HG02642 (cell line): ENCODE measurements around the gene GUCY1A2.
"Not testable (repeated sequence)": the region's sequence is repeated elsewhere in the genome, so short reads cannot be mapped to it uniquely, and the experiment has no call there.

Source experiments
- ATAC-seq: cut with Tn5 transposase; IDR thresholded peaks from one replicate; pipeline ENCODE4 v1.9.1; 2021; ENCODE audit warnings: mild to moderate bottlenecking; ENCODE audit not compliant: unreplicated experiment, poor library complexity

GUCY1A2 gene

GRCh38 chr11:106852779-106853178, 165.5 kb downstream of the GUCY1A2 start:
- no peak for ATAC-seq

DNA sequence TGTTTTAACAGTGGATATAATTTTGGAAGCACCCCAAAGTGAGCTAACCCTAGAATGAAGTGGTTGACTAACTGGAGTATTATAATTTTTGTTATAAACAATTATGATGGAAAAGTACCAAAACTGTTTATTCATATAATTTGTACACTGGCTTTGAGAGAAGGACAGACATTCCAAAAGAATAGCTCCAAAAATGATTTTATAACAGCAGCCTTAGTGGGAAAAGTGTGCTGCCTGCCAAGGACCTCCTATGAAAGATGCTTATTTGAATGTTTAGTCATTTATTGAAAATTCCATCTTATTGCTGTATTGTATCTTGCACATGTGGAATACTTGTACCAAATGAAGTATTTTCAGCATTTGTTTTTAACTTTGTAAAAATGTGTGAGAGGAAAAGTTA, 169.8 kb downstream of the GUCY1A2 start:
- ATAC-seq, result no peak

- ATAC-seq, result no peak
These were observed 176.1 kb downstream of the GUCY1A2 start for GRCh38 chr11:106842134-106842533.

GRCh38 chr11:106840947-106841346, 177.3 kb downstream of the GUCY1A2 start:
- no peak for ATAC-seq

- no peak for ATAC-seq
These were observed 178.1 kb downstream of the GUCY1A2 start for GRCh38 chr11:106840146-106840545.

DNA sequence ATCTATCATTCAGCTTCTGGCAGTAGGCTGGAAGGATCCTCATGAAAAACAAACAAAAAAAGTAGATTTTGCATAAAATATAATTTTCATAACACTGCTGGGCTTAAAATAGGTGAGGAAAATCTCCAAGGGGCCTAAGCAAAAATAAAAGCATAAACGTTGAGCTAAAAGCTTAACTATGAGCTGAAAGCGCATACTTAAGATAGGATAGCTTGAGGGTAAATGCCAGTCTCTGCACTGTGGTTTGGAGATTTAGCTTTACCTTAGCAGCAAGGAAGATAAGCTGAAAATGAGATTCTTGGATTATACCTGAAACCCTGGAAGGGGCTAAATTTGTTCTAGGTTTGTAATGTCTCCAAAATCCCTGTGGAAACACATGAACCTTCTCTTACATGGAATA, 183.7 kb downstream of the GUCY1A2 start:
- ATAC-seq, result no peak

DNA sequence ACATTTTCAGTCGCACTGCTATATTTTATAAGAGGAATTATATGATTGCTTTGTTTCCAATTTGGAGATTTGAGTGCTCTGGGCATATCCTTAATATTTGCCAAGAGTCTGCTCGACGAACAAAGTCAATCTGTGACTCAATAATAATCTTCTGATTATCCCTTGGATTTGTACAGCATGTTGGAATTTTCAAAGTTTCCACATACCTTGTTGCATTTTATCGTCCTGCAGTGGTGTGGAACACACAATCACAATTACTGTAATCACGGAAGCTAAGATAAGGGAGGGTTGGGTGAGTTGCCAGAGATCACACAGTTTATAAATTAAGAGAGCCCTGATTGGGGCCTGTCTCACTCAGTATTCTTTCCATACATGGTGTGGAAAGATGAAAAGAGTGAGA, 189.3 kb downstream of the GUCY1A2 start:
- no peak for ATAC-seq

DNA sequence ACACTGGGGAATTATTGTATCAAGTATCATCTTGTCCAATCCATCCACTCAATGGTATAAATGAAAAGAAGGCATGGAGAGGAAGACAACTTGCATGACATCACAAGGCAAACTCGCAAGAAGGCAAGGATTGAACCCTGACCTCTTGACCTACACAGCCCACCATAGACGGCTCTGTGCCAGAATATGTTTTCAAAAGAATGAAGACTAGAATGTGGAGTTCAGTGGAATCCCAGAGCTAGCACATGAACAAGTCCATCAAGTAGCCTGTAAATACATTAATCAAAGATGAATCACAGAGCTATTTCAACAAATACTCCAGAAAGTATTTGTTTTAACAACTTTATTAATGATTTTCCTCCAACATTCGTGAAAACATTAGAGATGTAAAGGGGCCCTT, 189.7 kb downstream of the GUCY1A2 start:
- no peak for ATAC-seq

- ATAC-seq, result no peak
These were observed 190.6 kb downstream of the GUCY1A2 start for GRCh38 chr11:106827687-106828086.

DNA sequence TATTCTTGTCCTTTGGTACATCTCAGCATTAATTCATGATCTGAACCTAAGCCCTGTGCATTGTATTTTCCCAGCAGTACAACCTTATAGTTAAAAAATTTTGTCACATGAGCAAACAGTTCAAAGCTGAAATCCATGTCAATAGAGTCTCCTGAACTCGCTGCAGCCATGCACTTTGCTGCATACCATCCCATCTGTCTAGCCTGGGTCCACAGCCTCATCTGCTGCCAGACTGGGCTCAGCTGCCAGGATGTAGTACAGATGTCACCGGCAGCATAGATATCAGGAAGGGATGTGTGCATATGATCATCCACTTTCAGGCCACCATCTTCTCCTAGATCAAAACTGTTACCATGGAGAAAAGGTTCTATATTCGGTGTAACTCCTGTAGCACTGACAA, 191.7 kb downstream of the GUCY1A2 start:
- ATAC-seq, result not testable (repeated sequence)

DNA sequence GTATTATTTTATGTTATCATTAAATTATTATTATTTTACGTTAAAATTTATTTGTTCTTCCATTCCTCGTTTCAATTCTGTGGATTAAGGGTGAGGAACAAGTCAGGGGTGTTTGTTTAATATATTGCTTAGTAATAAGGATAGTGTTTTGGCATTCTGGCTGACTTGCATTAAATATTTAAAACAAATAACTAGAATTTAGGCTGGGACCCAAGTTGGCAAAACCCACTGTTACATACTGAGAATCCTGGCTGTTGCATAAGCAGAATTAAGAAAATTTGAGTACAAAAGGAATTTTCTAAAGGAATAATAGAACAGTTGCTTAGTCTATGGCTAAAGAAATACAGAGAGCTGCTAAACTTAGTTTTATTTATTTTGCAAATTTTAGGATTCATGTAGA, 196.4 kb downstream of the GUCY1A2 start:
- no peak for ATAC-seq

GRCh38 chr11:106821291-106821690, 197.0 kb downstream of the GUCY1A2 start:
- ATAC-seq, result no peak

DNA sequence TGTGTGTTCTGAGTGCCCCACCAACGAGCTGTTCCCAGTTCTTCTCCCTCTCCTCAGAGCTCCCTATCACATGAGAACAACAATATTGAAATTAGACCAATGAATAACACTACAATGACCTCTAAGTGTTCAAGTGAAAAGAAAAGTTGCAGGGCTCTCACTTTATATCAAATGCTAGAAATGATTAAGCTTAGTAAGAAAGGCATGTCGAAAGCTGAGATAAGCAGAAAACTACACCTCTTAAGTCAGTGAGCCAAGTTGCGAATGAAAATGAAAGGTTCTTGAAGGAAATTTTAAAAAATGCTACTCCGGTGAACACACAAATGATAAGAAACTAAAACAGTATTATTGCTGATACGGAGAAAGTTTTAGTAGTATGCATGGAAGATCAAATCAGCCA, 199.8 kb downstream of the GUCY1A2 start:
- no peak for ATAC-seq

DNA sequence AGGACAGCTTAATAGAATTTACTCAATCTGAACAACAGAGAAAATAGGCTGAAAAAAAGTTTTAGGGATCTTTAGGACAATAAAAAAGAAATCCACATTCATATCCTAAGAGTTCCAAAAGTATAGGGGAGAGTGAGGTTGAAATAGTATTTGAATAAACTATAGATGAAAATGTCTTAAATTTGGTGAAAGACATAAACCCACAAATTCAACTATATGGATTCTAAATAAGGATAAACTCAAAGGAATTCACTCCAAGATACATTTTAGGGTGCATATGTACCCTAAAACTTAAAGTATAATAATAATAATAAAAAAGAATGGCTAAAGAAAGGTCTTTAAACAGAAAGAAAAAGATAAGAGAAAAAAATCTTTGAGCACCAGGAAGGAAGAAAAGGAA, 203.1 kb downstream of the GUCY1A2 start:
- ATAC-seq, result no peak

DNA sequence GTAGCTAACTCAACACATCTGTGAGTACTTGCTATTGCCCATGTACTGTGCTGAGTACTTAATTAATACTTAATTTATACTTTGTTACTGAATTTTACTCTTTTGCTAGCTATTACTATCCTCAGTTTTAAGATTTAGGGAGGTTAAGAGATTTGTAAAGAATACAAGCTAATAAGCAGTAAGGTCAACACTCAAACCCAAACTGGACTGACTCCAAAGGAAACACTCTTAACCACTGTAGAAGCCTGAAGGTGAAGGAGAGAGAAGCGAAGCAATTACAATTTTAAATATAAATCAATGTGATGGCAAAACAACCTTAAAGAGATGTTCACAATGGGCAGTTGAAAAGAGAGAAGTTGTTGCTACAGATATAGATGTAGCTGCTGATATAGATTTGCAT, 204.5 kb downstream of the GUCY1A2 start:
- ATAC-seq, result no peak

GRCh38 chr11:106794058-106794457, 224.2 kb downstream of the GUCY1A2 start:
- no peak for ATAC-seq

GRCh38 chr11:106789406-106789805, 228.9 kb downstream of the GUCY1A2 start:
- ATAC-seq, result no peak

DNA sequence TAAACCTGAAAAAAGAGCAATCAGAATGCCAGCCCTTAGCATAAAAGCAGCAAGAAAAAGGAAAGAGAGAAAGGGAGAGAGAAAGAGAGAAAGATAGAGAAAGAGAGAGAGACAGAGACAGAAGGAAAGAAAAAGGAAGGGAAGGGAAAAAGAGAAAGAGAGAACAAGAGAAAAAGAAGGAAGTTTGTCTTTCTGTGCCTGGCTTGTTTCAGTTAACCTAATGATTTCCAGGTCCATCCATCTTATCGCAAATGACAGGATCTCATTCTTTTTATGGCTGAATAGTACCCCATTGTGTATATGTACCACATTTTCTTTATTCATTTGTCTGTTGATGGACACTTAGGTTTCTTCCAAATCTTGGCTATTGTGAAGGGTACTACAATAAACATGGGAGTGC, 230.8 kb downstream of the GUCY1A2 start:
- no peak for ATAC-seq

GRCh38 chr11:106785913-106786650, 232.2 kb downstream of the GUCY1A2 start:
- no peak for ATAC-seq

GRCh38 chr11:106777302-106777701, 241.0 kb downstream of the GUCY1A2 start:
- not testable (repeated sequence) for ATAC-seq

DNA sequence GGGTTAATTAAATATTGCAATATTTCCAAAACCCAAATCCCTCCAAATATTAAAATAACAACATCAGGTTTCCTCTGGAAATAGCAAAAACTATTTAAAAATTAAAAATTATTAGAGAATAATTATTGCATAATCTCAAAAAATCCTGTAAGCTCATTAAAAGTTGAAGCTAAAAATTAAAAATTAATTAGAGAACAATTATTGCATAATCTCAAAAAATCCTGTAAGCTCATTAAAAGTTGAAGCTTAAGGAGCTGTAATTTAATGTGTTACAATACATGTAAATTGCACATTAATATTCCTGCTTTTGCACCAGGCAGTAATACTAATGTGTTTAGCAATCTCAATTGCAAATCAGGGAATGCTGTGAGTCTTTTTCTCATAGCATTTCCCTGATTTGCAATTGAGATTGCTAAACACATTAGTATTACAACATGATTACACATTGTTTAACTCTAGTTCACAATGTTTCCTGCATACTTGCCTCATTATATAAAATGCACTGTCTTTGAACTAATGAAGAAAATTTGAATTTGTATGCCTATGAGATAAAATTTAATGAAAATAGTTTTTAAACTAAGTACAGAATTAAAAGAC, 247.7 kb downstream of the GUCY1A2 start:
- ATAC-seq, result no peak
